ENCODE results near the gene PPP2R3A.
A peak's percentile ranks its signal among the peaks of the same experiment; 100 is the strongest.

The PPP2R3A gene

GRCh38 chr3:136022529-136023263 lies 57.2 kb downstream of the PPP2R3A start:
- DNase-seq (ENCODE audit: low read depth) = no peak

GRCh38 chr3:136023264-136023978 lies 57.9 kb downstream of the PPP2R3A start:
- no peak for DNase-seq (ENCODE audit: low read depth)

- no peak for DNase-seq (ENCODE audit: low read depth)
These were observed 70.8 kb downstream of the PPP2R3A start for GRCh38 chr3:136036306-136036705.

- no peak for DNase-seq (ENCODE audit: low read depth)
These were observed 73.1 kb downstream of the PPP2R3A start for GRCh38 chr3:136038668-136039067.

- no peak for DNase-seq (ENCODE audit: low read depth)
These were observed 77.2 kb downstream of the PPP2R3A start for GRCh38 chr3:136042608-136043221.

- DNase-seq (ENCODE audit: low read depth) = no peak
These were observed 79.6 kb downstream of the PPP2R3A start for GRCh38 chr3:136044980-136045745.

- no peak for DNase-seq (ENCODE audit: low read depth)
These were observed 82.5 kb downstream of the PPP2R3A start for GRCh38 chr3:136048068-136048467.

- no peak for DNase-seq (ENCODE audit: low read depth)
These were observed 84.7 kb downstream of the PPP2R3A start for GRCh38 chr3:136050250-136050649.

GRCh38 chr3:136055491-136055890 lies 90.0 kb downstream of the PPP2R3A start:
- DNase-seq (ENCODE audit: low read depth) = no peak

GRCh38 chr3:136067211-136067610 lies 101.7 kb downstream of the PPP2R3A start:
- DNase-seq (ENCODE audit: low read depth) = no peak

GRCh38 chr3:136068708-136069107 lies 103.2 kb downstream of the PPP2R3A start:
- no peak for DNase-seq (ENCODE audit: low read depth)

- no peak for DNase-seq (ENCODE audit: low read depth)
These were observed 104.4 kb downstream of the PPP2R3A start for GRCh38 chr3:136069933-136070332.

GRCh38 chr3:136070334-136070733 lies 104.8 kb downstream of the PPP2R3A start:
- DNase-seq (ENCODE audit: low read depth) = no peak

GRCh38 chr3:136070953-136071949 lies 105.7 kb downstream of the PPP2R3A start:
- DNase-seq (ENCODE audit: low read depth) = no peak

- no peak for DNase-seq (ENCODE audit: low read depth)
These were observed 109.1 kb downstream of the PPP2R3A start for GRCh38 chr3:136074546-136075170.

GRCh38 chr3:136075218-136075808 lies 109.8 kb downstream of the PPP2R3A start:
- peak; percentile 55 for DNase-seq (ENCODE audit: low read depth)

- no peak for DNase-seq (ENCODE audit: low read depth)
These were observed 110.3 kb downstream of the PPP2R3A start for GRCh38 chr3:136075811-136076210.

- no peak for DNase-seq (ENCODE audit: low read depth)
These were observed 113.2 kb downstream of the PPP2R3A start for GRCh38 chr3:136078421-136079364.

All from stimulated activated CD8-positive, alpha-beta memory T cell treated with anti-CD3 and anti-CD28 coated beads, Interleukin-15, amount 100 ng/mL, for 1 hour (primary cell).